KMS-11 (cell line): ENCODE measurements around the gene SYT13.
"Not testable (repeated sequence)": the region's sequence is repeated elsewhere in the genome, so short reads cannot be mapped to it uniquely, and the experiment has no call there.

Experiments
- H2AFZ ChIP-seq: fragments of 200-600 bp; sonication (generic); 2 replicates; pipeline ENCODE4 v1.6.1; 2016; ENCODE audit warnings: antibody characterized with exemption, mixed run types, low read depth
- H3K27ac ChIP-seq: fragments of 200-600 bp; sonication (generic); 2 replicates; pipeline ENCODE4 v1.6.1; 2016; ENCODE audit warnings: mild to moderate bottlenecking, mixed run types
- H3K27me3 ChIP-seq: fragments of 200-600 bp; sonication (generic); 2 replicates; pipeline ENCODE4 v1.6.1; 2017; ENCODE audit warnings: mild to moderate bottlenecking, low read depth, mixed run types, moderate library complexity; ENCODE audit not compliant: insufficient read depth
- H3K36me3 ChIP-seq: fragments of 200-600 bp; sonication (generic); 2 replicates; pipeline ENCODE4 v1.6.1; 2017; ENCODE audit warnings: mild to moderate bottlenecking, mixed run types; ENCODE audit not compliant: insufficient read depth
- H3K4me1 ChIP-seq: fragments of 200-600 bp; sonication (generic); 2 replicates; pipeline ENCODE4 v1.6.1; 2016; ENCODE audit warnings: mild to moderate bottlenecking, low read depth, mixed run types; ENCODE audit not compliant: poor library complexity, severe bottlenecking
- H3K4me2 ChIP-seq: fragments of 200-600 bp; sonication (generic); 2 replicates; pipeline ENCODE4 v1.7.0; 2016; ENCODE audit warnings: mild to moderate bottlenecking, mixed run types
- H3K4me3 ChIP-seq: fragments of 200-600 bp; sonication (generic); IDR thresholded peaks from 2 replicates; pipeline ENCODE4 v1.6.1; 2017; ENCODE audit warnings: low read depth, low read length, mixed read lengths; ENCODE audit not compliant: insufficient read depth
- H3K79me2 ChIP-seq: fragments of 200-600 bp; sonication (generic); 2 replicates; pipeline ENCODE4 v1.6.1; 2016; ENCODE audit warnings: low read depth, mixed run types; ENCODE audit not compliant: insufficient read depth
- H3K9ac ChIP-seq: fragments of 200-600 bp; sonication (generic); 2 replicates; pipeline ENCODE4 v1.6.1; 2016; ENCODE audit warnings: mild to moderate bottlenecking, mixed run types
- H4K20me1 ChIP-seq: fragments of 200-600 bp; sonication (generic); 2 replicates; pipeline ENCODE4 v1.6.1; 2016; ENCODE audit warnings: mild to moderate bottlenecking, mixed run types; ENCODE audit not compliant: insufficient read depth
- TF ChIP-seq, protein P1 (sequence below): fragments of 200-600 bp; sonication (generic); conservative IDR thresholded peaks from 2 replicates; pipeline ENCODE4 v1.6.1; 2017; ENCODE audit warnings: low read depth, mild to moderate bottlenecking, antibody characterized with exemption, low read length, moderate library complexity, mixed read lengths

SYT13 gene

DNA sequence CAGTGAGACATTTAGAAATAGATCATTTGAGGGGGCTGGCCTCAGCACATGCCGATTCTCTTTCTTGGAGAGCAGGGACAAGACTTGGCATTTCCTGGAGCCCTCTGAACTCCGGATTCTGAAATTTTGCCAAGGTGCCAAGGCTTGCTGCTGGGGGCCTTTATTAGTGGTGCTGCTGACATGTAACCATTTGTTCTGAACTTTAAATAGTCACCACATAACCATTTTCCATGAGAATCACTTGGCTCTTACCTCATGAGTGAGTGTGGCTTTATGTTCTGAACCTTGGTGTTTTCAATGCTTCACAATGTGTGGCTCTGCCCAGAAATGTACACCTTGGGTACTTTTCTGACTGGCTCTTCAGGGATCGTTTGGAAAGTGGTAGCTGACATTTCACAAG is 33.3 kb downstream of the SYT13 start:
- H3K9ac ChIP-seq = no peak overlapping the region
- H3K79me2 ChIP-seq = no peaks in the 10 kb centered on the region
- no peaks in the 10 kb centered on the region for H3K4me1 ChIP-seq
- no peak overlapping the region for H2AFZ ChIP-seq
- H3K4me2 ChIP-seq = no peak overlapping the region
- TF ChIP-seq, protein P1, sequence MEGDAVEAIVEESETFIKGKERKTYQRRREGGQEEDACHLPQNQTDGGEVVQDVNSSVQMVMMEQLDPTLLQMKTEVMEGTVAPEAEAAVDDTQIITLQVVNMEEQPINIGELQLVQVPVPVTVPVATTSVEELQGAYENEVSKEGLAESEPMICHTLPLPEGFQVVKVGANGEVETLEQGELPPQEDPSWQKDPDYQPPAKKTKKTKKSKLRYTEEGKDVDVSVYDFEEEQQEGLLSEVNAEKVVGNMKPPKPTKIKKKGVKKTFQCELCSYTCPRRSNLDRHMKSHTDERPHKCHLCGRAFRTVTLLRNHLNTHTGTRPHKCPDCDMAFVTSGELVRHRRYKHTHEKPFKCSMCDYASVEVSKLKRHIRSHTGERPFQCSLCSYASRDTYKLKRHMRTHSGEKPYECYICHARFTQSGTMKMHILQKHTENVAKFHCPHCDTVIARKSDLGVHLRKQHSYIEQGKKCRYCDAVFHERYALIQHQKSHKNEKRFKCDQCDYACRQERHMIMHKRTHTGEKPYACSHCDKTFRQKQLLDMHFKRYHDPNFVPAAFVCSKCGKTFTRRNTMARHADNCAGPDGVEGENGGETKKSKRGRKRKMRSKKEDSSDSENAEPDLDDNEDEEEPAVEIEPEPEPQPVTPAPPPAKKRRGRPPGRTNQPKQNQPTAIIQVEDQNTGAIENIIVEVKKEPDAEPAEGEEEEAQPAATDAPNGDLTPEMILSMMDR = no peak
- H4K20me1 ChIP-seq = no peaks in the 10 kb centered on the region
- H3K4me3 ChIP-seq = no peak overlapping the region
- no peak overlapping the region for H3K27ac ChIP-seq
- no peaks in the 10 kb centered on the region for H3K27me3 ChIP-seq
- H3K36me3 ChIP-seq = no peaks in the 10 kb centered on the region

DNA sequence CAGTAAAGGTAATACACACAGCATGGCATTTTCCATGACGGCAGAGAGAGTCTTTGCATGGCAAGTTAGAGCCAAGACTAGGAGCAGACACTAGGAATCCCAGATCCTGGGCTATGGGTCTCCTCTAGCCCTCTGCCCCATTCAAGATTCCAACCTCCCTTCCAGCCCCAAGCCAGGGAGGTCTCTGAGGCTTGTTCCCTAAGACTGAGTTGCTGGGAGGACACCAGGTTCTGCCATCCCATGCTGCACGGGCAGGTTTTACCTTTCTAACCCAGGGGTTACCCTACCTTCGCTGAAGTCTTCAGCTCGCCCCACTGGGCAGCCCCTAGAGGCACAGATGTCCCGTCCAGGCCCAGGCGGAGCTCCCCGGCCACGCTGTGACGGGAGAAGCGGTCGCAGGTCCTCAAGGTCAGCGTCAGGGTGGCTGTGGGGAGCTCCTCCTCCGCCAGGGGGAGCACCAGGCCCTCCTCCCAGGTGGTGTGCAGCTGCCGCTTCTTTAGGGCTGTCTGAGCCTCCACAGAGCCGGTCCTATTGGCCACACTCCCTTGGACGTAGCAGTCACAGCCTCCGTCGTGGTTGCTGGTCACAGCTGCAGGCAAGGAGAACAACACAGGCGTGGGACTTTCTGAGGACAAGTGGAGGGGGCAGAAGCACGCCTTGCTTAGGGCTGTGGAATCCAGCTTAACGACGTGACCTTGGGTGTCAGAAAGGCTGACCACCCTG is 33.8 kb downstream of the SYT13 start:
- Histone ChIP-seq H3K4me1 (no peaks in the 10 kb centered on the region), H3K4me3 (no peak overlapping the region), H4K20me1 (no peaks in the 10 kb centered on the region), H3K27ac (no peak overlapping the region), H3K79me2 (no peaks in the 10 kb centered on the region), H2AFZ (no peak overlapping the region), H3K27me3 (no peaks in the 10 kb centered on the region), H3K36me3 (no peaks in the 10 kb centered on the region), H3K4me2 (no peak overlapping the region), H3K9ac (no peak overlapping the region)
- TF ChIP-seq, protein P1 = peak; percentile 44; the same call in 1 of the 2 replicates

DNA sequence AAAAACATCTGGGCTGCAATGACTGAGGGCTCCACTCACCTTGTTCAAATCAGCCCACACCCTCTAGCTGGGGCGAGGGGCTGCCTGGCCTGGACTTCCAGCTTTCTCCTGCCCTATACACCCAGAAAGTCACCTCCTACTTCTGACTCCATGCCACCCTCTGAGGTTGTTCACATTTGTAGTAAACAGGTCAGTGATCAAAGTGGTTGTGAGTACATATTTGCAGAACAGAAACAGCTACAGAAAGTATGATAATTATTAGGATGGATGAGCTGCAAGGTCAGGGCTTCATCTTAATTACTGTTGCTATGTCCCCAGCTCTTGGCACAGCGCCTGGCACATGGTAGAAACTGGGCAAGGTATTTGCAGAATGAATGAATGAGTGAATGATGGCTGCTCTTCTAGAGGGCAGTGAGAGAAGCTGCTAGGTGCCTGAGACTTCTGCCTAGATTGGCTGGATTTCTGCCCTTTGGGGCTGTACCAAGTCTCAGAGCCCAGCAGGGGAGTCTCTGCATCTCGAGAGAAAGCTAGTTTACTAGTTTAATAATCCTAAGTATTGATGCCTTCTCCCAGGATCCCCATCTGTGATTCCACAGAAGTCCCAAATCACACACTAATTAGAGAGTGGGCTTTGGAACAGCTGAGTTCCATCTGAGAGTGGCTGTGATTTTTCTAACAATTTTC is 36.0 kb downstream of the SYT13 start:
- Histone ChIP-seq H3K4me1 (no peaks in the 10 kb centered on the region), H3K9ac (no peak overlapping the region), H3K4me2 (no peak overlapping the region), H3K4me3 (no peak overlapping the region), H2AFZ (no peak overlapping the region), H3K79me2 (no peaks in the 10 kb centered on the region), H3K27me3 (no peaks in the 10 kb centered on the region), H3K27ac (no peak overlapping the region), H4K20me1 (no peaks in the 10 kb centered on the region), H3K36me3 (no peaks in the 10 kb centered on the region)
- TF ChIP-seq, protein P1 = no peak

DNA sequence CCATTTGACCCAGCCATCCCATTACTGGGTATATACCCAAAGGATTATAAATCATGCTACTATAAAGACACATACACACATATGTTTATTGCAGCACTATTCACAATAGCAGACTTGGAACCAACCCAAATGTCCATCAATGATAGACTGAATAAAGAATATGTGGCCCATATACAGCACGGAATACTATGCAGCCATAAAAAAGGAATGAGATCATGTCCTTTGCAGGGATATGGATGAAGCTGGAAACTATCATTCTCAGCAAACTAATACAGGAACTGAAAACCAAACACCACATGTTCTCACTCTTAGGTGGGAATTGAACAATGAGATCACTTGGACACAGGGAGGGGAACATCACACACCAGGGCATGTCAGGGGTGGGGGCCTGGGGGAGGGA is 36.8 kb downstream of the SYT13 start:
- H2AFZ ChIP-seq, H4K20me1 ChIP-seq, H3K36me3 ChIP-seq, H3K27me3 ChIP-seq, H3K4me2 ChIP-seq, H3K27ac ChIP-seq, H3K4me3 ChIP-seq, H3K79me2 ChIP-seq, H3K9ac ChIP-seq, H3K4me1 ChIP-seq: not testable (repeated sequence)

DNA sequence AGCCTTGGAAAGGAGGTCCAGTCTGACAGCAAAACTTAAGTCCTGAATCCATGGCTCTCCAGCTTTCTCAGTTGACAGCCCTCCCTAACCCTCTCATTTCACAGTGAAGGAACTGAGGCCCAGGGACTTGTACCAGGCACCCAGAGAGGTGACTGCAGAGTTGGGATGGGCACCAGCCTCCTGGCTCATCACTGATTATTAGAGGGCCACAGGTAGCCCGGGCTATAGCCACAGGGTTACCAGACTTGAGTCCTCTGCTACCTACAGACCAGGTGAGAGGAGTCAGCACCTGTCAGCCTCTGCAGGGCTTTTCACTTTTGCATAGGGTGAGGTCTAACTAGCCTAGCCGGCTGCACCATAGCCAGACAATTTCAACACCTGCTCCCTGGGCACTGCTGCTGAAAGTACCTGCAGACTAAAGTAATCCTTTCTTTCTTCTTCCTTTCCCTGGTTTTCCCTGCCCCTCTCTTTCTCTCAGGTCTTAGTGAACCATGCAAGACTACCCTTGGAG is 37.6 kb downstream of the SYT13 start:
- H3K4me2 ChIP-seq = no peak overlapping the region
- H4K20me1 ChIP-seq = no peaks in the 10 kb centered on the region
- H3K4me1 ChIP-seq = no peaks in the 10 kb centered on the region
- H2AFZ ChIP-seq = no peak overlapping the region
- TF ChIP-seq, protein P1 = no peak
- no peak overlapping the region for H3K4me3 ChIP-seq
- H3K27me3 ChIP-seq = no peaks in the 10 kb centered on the region
- H3K9ac ChIP-seq = no peak overlapping the region
- no peaks in the 10 kb centered on the region for H3K79me2 ChIP-seq
- no peaks in the 10 kb centered on the region for H3K36me3 ChIP-seq
- H3K27ac ChIP-seq = no peak overlapping the region
